Fibroblast of skin of right quadriceps (primary cell): ENCODE data around the gene ZSWIM3.
A peak's percentile ranks its signal among the peaks of the same experiment; 100 is the strongest.

Experiments used
- DNase-seq: peaks from one replicate; pipeline ENCODE4 v3.0.0-alpha.2; 2013

ZSWIM3 gene

GRCh38 chr20:45910670-45911485 lies 53.5 kb downstream of the ZSWIM3 start:
- DNase-seq = peak; percentile 100

DNA sequence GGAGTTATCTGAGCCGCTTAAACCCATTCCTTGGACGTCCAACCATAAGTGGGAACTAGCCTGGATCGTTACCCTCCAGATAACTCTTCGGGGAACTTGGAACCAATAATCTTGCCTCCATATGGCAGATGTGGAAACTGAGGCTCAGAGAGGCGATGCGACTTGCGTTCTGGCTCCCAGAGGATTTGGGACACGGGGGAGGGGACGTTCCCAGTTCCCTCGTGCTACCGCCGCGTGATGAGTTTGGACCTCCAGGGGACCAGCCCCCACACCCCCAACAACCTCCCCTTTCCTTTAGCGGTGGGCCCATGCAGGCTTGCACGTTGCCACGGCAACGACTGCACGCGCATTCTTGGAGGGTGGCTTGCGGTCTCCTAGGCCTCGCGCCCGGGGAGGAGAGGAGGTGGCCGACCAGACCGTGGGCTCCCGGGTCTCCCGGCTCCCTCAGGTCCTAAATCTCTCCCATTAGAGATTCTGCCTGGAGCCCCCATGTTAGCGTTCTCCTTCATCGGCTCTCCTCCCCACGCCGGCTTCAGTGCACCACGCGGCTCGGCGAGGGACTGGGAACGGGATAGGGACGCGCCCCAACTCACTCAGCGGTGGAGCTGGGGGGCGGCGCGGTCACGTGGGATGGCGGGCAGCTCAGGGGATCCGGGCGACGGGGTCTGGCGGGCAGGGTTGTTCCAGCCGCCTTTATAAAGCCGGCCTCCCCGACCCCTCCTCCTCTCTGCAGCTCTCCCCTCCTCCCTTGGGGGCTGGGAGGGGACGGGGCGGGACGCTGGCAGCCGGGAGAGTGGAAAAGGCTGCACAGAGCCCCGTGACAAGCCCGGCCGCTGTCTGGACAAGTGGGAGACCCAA lies 54.3 kb downstream of the ZSWIM3 start, which contains the start of gene PLTP:
PLTP (minus strand) TSS at position 670 of the 858 bp plus-strand sequence. CDS start 703 bp downstream, outside the sequence.
- DNase-seq = peak; percentile 80

DNA sequence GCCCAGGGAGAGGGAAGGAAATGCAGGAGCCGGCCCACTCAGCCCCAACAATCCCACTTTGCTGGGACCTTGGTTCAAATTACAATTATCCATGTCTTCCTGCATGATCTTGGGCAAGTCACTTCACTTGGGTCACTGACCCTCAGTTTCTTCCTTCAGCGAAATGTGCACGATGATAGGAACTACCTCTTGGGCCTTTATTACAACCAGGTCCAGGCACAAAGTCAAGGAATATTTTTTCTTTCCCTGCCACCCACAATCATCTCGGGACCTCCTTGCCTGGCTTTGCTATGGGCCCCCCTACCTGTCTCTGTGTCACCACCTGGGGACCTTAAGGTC lies 54.9 kb downstream of the ZSWIM3 start:
- DNase-seq = no peak

DNA sequence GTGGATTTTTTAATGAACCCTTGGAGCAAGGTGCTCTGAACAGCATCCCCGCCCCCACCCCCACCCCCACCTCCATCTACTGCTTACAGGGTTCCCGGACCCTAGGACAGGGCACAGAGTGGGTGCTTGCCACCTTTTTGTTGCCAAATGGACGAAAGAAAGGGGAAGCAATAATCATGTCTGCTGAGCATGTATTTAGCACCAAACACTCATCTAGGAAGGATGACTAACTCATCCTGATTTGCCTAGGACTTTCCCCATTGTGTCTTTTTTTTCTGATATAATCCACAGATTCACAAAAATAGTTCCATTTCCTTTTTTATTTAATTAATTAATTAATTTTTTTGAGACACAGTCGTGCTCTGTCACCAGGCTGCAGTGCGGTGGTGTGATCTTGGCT lies 55.7 kb downstream of the ZSWIM3 start:
- no peak for DNase-seq

GRCh38 chr20:45917790-45918141 lies 60.4 kb downstream of the ZSWIM3 start:
- DNase-seq = peak; percentile 24

GRCh38 chr20:45918182-45918737 lies 60.8 kb downstream of the ZSWIM3 start:
- DNase-seq = no peak

GRCh38 chr20:45918779-45919537 lies 61.5 kb downstream of the ZSWIM3 start:
- DNase-seq = no peak

- peak; percentile 53 for DNase-seq
These were observed 62.4 kb downstream of the ZSWIM3 start for GRCh38 chr20:45919542-45920399.

DNA sequence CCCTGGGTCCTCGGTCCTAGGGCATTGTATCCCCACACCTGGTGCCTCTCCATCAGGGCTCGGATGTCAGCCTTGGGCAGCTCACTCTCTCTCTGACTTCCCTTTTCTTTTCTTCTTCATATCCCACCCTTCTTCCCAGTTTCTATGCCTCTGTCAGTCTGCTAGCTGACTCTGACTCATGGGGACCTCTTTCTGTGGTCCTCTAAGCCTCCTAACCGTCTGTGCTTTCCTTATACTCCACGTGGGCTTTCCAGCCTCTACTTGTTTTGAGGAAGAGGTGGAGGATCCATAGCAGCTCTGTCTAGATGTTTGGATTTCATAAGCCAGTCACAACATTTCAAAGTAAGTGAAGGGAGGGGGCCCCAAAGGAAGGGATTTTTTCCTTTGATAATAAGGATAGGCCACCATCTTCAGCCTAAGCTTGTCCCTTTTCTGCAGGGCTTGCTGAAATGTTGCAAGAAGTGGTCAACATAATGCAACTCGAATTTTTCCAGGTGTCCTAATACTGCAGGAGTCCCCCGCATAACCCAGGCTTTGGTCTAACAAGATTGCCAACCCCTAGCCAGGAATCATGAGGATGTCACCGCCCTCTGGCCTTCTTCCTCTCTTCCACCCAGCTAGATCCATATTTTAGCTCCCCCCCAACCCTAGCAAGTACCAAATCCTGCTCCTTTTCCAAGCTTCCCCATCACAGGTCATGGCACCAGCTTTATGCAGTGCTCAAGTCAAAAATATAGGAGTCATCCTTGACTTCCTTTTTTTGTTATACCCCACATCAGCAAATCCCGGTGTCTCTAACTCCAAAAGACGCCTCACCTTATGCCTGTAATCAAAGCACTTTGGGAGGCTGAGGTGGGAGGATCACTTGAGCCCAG lies 63.3 kb downstream of the ZSWIM3 start:
- no peak for DNase-seq

DNA sequence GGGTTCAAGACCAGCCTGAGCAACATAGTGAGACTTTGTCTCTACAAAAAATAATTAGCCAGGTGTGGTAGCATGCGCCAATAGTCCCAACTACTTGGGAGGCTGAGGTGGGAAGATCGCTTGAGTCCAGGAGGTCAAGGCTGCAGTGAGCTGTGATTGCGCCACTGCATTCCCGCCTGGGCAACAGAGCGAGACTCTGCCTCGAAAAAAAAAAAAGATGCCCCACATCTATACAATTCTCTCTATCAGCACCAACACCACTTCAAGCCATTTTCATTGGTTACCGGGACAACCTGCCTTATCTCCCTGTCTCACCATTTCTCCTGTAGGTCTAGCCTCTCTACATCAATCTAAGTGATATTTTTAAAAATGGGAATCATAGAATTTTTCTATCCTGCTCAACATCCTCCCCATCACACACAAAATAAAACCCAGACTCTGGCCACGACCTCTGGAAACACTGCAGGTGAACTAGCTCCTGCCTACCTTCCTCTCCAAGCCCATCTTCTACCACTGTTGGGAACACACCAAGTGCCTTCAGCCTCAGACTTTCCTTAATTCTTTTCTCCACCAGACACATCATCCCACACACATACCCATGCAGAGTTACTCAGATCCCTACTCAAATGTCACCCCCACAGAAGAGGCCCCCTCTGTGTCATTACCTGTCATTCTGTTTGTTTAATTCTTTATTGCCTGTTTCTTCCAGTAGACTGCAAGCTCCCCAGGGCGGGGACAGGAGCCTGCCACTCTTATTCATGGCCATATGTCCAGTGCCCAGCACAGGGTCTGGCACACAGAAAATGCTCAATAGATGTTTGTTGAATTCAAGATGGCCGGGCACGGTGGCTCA lies 64.1 kb downstream of the ZSWIM3 start:
- no peak for DNase-seq

GRCh38 chr20:45924391-45925261 lies 67.2 kb downstream of the ZSWIM3 start:
- DNase-seq = peak; percentile 19

- no peak for DNase-seq
These were observed 68.5 kb downstream of the ZSWIM3 start for GRCh38 chr20:45925821-45926506.

DNA sequence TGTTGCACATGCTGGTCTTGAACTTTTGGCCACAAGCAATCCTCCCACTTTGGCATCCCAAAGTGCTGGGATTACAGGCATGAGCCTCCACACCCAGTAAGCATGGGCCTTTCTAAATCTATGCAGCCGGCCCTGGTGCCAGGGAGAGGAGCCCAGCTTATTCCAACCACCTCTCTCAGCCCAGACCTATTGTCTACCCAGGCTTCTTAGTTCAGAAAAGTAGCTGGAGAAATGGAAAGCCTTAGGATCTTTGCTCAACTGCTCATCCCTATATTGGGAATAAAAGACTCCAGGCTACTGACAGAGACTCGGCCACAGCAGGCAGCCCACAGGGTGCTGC lies 69.3 kb downstream of the ZSWIM3 start:
- no peak for DNase-seq

DNA sequence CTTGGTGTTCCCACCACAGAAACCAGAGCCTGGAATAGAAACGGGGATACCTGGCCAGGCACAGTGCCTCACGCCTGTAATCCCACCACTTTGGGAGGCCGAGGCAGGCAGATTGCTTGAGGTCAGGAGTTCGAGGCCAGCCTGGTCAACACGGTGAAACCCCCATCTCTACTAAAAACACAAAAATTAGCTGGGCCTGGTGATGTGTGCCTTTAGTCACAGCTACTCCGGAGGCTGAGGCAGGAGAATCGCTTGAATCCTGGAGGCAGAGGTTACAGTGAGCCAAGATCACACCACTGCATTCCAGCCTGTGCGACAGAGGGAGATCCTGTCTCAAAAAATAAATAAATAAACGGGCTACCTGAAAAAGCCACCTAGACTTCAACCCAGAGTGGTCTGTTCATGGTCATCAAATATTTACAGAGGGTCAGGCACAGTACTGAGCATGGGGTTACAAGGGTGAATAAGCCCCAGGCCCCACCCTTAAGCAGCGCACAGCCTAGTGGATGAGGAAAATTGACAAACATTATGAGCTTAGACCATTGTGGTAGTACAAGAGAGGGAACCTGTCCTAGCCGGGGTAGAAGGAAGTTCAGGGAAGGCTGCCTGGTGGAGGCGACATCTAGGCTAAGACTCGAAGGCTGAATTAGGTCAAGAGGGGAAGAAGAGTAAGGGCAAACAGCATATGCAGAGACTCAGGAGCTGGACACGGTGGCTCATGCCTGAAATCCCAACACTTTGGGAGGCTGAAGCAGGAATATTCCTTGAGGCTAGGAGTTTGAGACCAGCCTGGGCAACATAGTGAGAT lies 69.9 kb downstream of the ZSWIM3 start:
- DNase-seq = no peak
